ENCODE measurements around the gene ASXL3. TPM values are rescaled to one million over a fixed set of nuclear protein-coding genes. Genes with fewer than 3 reads are reported as not detected.

The ASXL3 gene
- total RNA-seq: 6.1 TPM

DNA sequence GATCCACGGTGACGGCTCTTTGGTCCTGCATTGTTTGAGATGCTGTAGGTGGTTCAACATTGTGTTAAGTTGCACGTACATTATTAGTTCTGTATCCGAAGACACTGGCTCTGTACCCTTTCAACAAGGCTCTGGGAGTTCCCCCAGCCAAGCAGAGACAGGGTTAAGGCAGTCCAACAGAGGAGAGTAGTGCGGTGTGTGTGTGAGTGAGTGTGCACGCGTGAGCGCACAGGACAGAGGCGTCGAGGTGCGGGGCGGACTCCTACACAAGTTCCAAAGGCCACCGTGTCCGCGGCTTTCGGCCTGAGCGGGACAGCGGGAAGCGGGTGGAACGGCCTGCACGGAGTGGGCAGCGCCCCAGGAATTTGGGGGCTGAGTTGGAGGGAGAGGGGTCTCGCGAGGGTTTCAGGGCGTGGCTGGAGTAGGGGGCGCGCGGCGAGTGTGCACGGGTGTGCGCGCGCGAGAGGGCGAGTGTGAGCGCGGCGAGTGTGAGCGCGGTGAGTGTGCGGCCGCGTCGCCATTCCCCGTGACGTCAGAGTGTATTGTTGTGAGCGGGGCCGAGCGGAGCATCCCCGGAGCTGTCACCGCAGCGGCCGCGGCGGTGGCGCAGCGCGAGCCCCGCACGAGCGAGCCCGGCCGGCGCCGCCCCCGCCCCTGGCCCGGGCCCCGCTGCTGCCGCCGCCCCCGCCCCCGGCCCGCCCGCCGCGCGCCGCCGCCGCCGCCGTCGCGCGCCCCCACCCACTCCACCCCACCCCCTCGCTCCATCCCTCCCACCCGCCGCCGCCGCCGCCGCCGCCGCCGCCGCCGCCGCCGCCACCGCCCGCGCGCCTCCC is at the start of gene ASXL3:
Gene ASXL3 (plus strand): TSS at position 535 of the 833 bp plus-strand sequence. CDS start 413 bp downstream, outside the sequence.
- peak; percentile 65 for DNase-seq

DNA sequence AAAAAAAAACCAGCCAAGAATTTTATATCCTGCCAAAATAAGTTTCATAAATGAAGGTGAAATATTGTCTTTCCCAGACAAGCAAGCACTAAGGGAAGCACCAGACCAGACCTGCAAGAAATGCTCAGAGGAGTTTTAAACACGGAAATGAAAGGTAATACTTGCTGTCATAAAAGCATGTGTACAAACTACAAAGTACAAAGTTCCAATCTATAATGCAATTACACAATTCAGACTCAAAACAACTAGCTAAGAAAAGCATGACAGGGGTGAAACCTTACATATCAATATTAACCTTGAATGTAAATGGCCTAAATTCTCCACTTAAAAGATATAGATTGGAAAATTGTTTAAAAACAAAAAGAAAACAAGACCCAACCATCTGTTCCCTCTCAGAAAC is 45.0 kb upstream of the ASXL3 start:
- DNase-seq: no peak

DNA sequence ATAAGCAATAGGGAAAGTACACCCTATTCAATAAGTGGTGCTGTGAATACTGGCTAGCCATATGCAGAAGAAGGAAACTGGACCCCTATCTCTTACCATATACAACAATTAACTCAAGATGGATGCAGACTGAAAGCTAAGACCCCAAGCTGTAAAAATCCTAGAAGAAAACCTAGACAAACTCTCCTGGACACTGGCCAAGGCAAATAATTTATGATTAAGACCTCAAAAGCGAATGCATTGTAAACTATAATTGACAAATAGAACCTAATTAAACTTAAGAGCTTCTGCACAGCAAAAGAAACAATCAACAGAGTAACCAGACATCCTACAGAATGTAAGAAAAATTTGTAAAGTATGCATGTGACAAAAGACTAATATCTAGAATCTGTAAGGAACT is 41.1 kb upstream of the ASXL3 start:
- DNase-seq: no peak

DNA sequence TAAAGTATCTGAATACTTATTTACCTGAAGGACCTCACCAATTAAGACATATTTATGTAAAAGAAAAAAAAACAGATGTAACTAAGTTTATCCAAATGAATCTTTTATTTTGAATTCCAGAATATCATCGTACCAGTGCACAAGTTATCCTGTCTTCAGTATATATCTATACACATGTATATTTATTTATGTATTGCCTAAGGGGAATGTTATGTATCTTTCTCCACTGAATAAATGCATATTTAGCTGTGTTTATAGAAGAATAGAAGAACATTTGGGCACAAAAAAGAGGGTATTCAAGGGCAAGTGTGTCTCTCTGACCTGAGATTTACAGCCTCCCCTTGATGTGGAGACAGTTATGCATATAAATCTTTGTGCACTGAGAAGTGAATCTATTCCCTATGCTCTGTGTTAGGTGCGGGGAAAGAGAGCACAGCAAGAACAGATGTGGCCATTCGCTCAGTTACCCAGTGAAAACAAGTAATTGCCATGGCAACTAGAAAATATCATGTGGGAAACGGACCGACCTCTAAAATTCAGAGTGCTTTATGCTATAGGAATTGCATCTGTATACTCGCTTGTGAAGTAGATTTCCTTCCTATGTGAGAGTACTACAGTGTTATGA is 39.5 kb upstream of the ASXL3 start:
- DNase-seq: no peak

DNA sequence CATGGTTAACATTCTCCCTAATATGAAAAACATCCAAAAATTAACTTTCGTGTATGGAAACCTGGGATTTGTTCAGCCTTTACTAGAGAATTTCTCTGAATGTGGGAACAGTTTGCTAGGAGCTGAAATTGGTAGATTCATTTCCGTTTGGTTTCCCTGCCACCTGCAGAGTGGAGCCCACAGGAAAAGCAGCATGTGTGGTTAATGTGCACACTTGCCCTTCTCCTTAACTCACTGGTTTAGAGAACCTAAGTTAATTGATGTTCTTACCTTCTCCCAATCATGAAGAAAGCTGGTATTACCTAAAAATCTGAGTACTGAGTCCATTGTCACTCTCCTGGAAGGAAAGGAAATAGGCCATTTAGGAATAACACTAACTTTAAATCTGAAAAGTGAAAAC is 37.6 kb upstream of the ASXL3 start:
- DNase-seq: no peak

DNA sequence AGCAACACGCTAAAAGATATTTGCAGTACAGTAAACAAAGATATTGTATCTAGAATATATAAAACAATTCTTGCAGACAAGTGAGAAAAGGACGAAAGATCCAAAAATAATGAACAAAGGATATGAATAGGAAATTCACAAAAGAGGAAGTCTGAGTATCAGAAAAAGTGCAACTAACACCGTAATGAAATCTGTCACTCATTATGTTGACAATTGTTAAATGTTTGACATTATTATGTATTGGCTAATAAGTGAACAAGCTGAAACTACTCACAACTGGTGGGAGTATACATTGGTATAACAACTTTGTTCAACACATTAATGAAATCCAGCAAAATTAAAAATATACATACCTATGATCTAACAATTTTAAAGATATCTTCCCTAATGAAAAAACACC is 36.7 kb upstream of the ASXL3 start:
- no peak for DNase-seq

DNA sequence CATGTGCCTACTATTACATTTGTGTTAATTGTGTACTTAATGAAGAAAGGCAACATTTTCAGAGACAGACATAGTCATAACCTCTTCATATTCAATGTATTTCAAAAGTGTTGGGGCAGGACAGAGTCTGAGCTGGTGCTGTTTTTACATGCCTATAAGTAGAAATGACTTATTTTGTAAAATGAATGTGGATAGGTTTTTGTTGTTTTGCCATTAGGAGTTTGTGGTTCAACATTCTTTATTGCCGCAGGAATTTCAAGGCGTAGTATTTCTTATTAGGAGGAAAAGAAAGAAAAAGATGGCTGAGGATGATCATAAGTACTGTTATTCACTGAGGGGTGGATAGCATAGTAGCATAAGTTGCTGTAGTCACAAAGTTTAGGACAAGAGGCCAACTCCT is 21.2 kb upstream of the ASXL3 start:
- no peak for DNase-seq

DNA sequence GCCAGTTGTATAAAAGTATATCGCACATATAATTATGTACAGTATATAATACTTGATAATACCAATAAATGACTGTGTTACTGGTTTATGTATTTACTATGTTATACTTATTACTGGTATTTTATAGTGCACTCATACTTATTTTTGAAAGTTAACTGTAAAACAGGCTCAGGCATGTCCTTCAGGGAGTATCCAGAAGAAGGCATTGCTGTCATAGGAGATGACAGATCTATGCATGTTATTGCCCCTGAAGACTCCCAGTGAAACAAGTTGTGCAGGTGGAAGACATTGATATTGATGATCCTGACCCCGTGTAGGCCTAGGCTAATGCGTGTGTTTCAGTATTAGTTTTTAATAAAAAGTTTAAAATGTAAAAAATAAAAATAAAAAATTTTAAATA is 20.3 kb upstream of the ASXL3 start:
- no peak for DNase-seq

DNA sequence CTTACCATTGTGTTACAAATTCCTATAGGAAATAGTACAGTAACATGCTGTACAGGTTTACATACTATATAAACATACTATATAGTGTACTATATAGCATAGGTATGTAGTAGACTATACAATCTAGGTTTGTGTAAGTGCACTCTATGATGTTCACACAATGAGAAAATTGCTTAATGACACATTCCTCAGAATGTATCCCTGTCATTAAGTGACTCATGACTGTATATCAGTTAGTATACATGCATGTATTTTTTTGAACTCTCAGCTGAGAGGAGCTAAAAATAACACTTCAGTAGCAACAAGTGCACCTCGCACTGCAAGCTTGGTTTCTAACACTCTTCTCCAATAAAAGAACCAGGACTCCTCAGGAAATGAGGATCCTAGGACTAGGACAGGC is 19.5 kb upstream of the ASXL3 start:
- DNase-seq: no peak

DNA sequence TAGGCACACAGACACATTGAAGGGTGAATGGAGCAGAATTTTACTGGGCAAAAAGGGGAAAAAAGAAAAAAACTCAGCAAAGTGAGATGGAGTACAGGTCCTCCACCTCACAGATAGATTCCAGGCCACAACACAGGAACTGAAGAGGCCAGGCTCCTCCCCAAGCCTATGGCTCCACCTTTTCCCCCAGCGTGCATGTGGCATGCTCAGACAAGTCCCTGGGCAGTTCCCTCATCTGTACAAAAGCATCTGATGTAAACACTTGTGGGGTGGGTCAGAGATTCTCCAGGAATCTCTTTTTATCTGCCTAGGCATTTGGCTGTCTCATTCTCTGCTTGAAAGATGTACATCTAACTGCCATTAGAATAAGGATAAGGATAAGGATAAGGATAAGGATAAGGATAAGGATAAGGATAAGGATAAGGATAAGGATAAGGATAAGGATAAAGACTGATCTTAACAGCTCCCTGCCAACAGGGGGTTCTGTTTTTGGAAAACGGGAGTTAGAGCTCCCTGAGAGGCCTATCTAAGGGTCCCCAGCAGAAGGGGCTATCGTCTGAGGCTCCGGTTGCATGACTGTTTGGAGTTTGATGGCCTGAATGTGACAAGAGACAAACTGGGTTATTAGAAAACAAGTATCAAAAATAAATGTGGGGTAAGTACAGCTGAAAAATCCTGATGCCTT is 17.2 kb upstream of the ASXL3 start:
- no peak for DNase-seq

DNA sequence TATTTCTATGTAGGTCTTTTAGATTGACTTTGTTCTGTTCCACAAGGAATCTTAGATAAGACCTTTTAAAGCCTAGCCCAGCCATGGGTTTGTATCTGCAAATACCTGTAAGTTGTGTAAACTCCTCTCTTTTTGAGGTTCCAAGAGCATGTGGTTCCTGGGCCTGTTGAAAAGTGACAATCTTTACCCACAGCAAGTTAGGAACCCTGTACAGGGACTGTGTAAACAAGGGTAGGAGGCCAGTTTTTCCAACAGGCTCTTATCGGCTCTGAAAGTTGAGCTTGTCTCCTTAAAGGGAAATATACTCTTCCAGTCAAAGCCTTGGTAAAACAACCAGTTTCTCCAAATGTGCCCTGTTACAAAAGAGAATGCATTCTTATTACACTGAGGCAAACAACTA is 15.3 kb upstream of the ASXL3 start:
- no peak for DNase-seq

DNA sequence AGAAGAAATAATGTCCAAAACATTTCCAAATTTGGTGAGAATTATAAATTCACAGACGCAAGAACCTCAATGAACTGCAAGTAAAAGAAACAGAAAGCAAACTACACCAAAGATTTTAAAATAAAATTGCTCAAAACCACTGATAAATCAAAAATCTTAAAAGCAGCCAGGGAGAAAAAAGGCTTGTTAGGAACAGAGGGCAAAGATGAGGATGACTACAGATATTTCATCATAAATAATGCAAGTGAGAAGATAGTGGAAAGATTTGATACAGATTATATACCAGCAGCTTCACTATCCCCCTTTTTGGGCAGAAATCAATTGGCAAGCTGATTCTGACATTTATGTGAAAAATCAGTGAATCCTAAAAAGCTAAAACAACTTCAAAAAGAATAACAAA is 10.3 kb upstream of the ASXL3 start:
- DNase-seq: no peak

DNA sequence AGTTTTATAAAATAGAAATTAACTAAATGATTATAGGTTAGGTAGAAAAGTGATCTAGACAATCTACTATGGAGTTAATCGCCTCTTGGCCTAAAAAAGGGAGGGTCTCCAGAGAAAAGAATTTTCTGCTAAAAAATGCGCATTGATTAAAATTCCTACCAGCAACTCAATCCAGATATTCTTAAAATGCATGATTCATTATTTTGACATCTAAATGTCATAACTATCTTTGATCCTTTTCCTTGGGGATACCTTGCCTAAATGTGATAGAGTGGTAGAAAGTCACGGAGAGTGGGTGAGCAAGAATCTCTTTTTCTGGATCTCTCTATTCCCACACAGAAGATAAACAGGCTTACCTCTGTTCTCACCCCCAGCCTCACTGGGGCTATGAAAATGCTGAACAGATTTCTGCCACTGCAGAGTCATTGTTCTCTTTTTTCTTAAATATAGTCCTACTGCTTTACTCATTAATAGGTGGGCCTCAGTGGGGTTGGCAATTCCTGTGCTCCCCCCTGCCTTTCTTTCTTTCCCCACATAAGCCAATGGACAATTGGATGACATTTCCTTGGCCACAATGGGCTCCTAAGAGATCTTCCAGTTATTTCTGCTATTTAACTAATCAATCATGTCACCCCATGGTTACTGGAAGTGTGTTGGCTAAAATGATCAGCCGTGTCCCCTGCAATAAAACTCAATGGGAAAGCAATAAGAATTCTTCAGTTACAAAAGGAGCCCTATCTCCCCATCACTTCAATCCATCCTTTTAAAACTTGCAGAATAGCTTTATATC is 5.8 kb upstream of the ASXL3 start:
- DNase-seq: no peak

DNA sequence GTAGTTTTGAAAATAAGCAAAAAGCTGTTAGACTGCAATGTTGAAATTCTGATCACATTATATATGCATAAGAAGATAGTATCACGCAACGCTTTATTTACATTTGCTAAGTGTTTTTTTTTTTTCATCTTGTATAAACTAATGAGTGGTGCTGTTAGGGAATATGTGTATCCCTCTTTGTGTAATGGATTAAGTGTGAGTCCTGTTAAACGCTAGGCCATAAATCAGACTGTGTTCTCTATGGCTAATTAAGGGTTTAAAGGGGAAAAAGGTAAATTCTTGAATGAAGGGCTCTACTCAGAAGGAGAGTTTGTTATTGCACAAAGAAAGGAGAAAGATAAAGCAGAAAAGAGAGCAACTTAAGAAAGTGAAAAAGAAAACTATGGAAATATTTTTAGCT is 4.8 kb upstream of the ASXL3 start:
- no peak for DNase-seq

DNA sequence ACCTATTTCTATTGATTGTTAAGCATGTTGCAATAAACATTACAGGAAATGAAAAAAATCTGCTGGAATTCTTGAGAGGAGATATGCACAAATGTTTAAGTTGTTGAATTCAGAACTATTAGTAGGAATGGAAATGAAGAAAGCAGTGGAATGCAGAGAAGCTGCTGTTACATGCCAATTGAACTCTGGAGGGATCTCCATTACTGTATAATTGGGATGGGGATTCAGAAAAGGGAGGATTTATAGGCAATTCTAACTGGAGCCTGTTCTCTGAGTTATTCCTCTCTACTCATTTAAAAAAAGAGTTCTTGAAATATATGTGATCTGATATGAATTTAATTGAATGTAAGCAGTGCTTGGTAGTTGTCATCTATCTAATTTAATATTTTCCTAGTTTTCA is 2.6 kb upstream of the ASXL3 start:
- no peak for DNase-seq

DNA sequence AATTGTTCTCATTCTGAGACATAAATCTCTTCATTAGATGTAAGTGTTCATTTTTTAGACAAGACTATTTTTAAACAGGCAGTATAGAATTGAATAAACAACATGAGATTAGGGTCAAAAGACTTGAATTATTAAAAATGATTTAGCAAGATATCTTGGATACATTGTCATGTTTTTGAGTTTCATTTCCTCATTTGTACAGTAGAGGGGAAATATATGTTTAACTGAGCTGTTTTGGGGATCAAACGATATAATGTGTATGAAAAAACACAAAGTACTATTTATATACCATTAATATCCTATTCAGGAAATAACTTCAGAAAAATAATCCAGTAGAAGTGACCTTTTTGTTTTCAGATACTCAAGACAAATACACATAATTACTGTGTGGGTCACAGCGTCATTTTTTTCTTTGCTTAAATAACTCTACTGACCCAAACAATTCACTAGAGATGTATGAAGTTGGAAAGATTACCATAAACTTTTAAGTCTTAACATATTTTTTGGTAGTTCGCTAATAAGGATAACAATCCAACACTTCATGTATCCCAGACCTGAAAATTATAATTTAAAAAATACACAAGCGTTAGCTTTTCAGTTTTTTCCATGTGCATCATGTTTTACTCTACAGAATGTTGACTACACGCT is 896 bp upstream of the ASXL3 start:
- peak; percentile 15 for DNase-seq

DNA sequence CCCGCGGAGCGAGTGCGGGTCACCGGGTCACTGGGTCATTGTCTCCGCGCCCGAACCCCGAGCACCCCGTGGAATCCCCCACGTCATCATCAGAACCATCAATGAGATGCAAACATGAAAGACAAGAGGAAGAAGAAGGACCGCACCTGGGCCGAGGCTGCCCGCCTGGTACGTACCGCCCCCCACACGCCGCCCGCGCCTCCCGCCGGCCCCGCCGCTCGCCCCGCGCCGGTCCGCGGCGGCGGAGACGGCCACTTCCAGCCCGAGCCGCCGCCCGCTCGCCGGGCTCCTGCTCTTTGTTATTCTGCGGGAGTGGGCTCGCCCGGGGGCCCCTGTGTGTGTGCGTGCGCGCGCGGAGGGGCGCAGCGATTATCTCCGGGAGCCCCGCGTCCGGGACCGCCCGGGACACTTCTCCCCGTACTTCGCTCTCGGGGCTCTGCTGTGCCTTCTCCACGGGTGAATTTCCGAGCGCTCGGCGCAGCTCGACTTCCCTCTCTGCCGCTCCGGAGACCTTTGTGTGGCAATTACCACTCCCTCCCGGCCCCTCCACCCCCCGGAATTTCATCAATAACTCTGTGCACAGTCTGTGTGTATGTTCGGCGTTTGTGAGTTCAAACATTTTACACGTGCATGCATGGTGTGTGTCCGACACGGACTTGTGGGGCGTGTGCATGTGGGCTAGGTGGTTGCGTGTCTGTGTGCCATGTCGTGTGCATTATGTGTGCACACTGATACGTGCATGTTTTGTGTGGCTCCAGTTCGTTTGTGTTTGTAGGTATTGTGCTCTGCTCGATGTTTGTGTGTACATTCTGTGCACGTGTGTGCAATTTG is 714 bp downstream of the ASXL3 start:
- peak; percentile 33 for DNase-seq

DNA sequence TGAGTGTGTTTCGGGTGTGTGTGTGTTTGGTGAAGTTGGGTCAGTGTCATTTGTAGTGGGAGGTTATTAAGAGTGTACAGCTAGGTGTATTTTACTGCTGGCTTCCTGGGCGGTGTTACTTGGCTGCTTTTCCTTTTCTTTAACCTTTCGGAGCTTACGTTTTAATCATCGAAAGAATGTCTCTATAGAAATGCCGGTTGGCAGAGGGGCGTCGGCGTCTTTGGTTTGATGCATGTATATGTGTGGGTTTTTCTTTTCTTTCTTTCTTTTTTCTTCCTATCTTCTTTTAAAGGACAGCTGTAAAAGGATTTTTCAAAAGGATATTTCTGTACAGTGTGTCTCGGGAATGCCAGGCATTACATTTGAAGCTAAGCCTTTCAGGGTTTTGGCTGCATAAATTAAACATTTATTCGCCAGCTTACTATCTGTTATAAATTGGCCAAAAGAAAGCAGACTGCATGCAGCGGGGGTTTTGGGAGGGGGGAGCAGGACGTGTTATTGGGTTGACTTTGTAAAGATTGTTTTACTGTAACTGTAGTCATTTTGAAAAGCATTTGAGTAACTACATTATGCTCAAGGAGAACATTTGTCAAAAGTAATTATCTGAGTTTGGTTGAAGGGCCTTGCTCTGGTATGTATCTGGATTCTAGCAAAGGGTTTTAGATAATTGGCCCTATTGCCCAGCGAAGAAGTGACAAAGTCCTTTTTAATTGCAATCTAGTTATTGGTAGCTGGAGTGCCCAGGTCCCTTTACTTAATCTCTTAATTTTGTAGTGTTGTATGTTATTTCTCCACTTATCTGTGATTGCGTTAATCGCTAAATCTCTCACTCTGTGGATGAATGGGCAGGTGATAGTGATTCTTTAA is 1.6 kb downstream of the ASXL3 start:
- DNase-seq: no peak

DNA sequence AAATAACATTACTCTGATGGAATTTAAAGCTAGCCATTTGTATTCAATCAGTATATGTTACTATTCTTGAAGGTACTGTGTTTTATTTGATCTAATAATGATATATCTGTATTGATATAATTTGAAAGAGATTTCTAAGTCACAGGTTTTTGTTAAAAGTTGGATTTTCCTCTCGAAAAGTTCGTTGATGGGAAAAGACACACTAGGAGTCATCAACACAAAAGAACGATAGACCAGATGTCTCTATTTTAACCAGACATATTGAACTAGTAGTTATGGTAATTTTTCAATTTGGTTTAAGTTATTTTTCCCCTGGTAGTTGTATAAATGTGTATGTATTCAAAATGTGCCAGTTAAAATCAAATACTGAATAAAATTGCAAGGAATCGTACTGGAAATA is 2.5 kb downstream of the ASXL3 start:
- DNase-seq: no peak

DNA sequence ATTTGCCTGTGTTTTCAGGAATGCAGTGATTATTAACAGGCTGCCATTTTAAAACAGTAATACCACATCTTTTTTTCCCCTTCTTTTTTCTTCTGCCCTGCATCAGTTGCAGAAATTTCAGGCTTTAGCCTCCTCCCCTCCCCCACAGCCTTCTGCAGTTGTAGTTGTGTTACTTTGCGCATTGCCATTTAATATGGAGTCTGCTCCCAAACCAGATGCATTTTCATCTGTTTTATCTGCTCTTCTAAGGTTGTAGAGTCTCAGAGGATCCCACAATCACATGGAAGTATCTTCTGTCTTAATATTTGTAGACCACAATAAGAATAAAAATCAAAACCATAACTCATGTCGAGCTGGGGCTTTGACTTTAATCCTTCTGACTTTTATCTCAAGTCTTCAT is 3.8 kb downstream of the ASXL3 start:
- peak; percentile 3 for DNase-seq
